Measurements from ENCODE around the gene PTPRN2.
"Not testable (repeated sequence)": the region's sequence is repeated elsewhere in the genome, so short reads cannot be mapped to it uniquely, and the experiment has no call there.

PTPRN2 gene

DNA sequence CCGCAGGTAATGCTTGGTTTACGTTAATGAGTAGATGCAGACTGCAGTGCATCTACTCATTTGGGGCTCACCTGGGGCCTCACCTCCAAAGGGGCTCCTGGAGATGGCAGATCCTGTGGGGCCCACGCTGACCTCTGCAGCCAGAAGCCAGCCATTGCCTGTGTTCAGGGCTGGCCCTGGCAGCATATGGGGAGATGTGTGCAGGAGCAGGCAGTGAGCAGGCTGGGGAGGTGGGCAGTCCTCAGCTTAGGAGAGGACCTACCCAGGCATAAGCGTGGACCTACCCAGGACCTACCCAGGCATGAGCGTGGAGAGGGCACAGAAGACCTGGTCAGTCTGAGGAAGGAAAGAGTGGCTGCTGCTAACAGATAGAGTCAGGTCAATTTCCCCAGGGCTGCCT is 178.5 kb downstream of the PTPRN2 start:
- Histone ChIP-seq H3K36me3 (ENCODE audit: control insufficient read depth, insufficient read depth, low read length) (no peaks in the 10 kb centered on the region), H3K27me3 (ENCODE audit: control insufficient read depth, insufficient read depth, low read length) (no peaks in the 10 kb centered on the region), H3K4me1 (ENCODE audit: control insufficient read depth, insufficient read depth, low read length) (no peaks in the 10 kb centered on the region), H3K27ac (ENCODE audit: low read depth, low read length) (no peak overlapping the region), H3K9ac (ENCODE audit: low read length) (no peak overlapping the region), H3K4me3 (ENCODE audit: low read length) (no peak overlapping the region)

GRCh38 chr7:158408318-158408920 is 179.2 kb downstream of the PTPRN2 start:
- Histone ChIP-seq H3K27me3 (ENCODE audit: control insufficient read depth, insufficient read depth, low read length) (no peaks in the 10 kb centered on the region), H3K4me3 (ENCODE audit: low read length) (no peak overlapping the region), H3K9ac (ENCODE audit: low read length) (no peak overlapping the region), H3K27ac (ENCODE audit: low read depth, low read length) (no peak overlapping the region), H3K4me1 (ENCODE audit: control insufficient read depth, insufficient read depth, low read length) (no peaks in the 10 kb centered on the region), H3K36me3 (ENCODE audit: control insufficient read depth, insufficient read depth, low read length) (no peaks in the 10 kb centered on the region)

- no peak overlapping the region for H3K4me3 ChIP-seq (ENCODE audit: low read length)
- H3K36me3 ChIP-seq (ENCODE audit: control insufficient read depth, insufficient read depth, low read length): no peaks in the 10 kb centered on the region
- no peak overlapping the region for H3K27ac ChIP-seq (ENCODE audit: low read depth, low read length)
- H3K27me3 ChIP-seq (ENCODE audit: control insufficient read depth, insufficient read depth, low read length): no peaks in the 10 kb centered on the region
- no peak overlapping the region for H3K9ac ChIP-seq (ENCODE audit: low read length)
- H3K4me1 ChIP-seq (ENCODE audit: control insufficient read depth, insufficient read depth, low read length): no peaks in the 10 kb centered on the region
Observed at GRCh38 chr7:158407581-158408317, 179.9 kb downstream of the PTPRN2 start.

DNA sequence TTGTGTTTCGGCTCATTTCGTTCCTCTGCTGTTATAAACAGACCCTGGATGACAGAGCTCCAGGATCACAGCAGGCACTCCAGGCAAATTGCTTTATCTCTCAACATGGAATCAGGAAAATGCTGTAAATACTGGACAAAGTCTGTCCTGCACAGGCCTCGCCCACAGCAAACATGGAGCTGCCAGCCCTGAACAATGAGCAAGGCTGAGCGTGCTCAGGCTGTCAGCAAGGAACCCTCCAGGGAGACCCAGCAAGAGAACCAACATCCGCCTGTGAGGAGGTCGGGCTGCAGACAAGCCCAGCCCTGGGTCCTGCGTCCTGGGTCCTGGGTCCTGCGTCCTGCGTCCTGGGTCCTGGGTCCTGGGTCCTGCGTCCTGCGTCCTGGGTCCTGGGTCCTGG is 180.8 kb downstream of the PTPRN2 start:
- Histone ChIP-seq H3K9ac (ENCODE audit: low read length) (no peak overlapping the region), H3K27ac (ENCODE audit: low read depth, low read length) (no peak overlapping the region), H3K36me3 (ENCODE audit: control insufficient read depth, insufficient read depth, low read length) (no peaks in the 10 kb centered on the region), H3K4me3 (ENCODE audit: low read length) (no peak overlapping the region), H3K27me3 (ENCODE audit: control insufficient read depth, insufficient read depth, low read length) (no peaks in the 10 kb centered on the region), H3K4me1 (ENCODE audit: control insufficient read depth, insufficient read depth, low read length) (no peaks in the 10 kb centered on the region)

GRCh38 chr7:158406364-158406763 is 181.3 kb downstream of the PTPRN2 start:
- H3K27me3 ChIP-seq (ENCODE audit: control insufficient read depth, insufficient read depth, low read length): no peaks in the 10 kb centered on the region
- no peak overlapping the region for H3K4me3 ChIP-seq (ENCODE audit: low read length)
- H3K4me1 ChIP-seq (ENCODE audit: control insufficient read depth, insufficient read depth, low read length): no peaks in the 10 kb centered on the region
- H3K9ac ChIP-seq (ENCODE audit: low read length): no peak overlapping the region
- no peaks in the 10 kb centered on the region for H3K36me3 ChIP-seq (ENCODE audit: control insufficient read depth, insufficient read depth, low read length)
- H3K27ac ChIP-seq (ENCODE audit: low read depth, low read length): no peak overlapping the region

DNA sequence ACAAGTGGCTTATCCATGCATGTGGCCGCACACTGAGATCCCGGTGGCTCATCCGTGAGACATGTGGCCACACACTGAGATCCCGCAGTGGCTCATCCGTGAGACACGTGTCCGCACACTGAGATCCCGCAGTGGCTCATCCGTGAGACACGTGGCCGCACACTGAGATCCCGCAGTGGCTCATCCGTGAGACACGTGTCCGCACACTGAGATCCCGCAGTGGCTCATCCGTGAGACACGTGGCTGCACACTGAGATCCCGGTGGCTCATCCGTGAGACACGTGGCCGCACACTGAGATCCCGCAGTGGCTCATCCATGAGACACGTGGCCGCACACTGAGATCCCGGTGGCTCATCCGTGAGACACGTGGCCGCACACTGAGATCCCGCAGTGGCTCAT is 181.9 kb downstream of the PTPRN2 start:
- H3K36me3 ChIP-seq (ENCODE audit: control insufficient read depth, insufficient read depth, low read length); H3K27me3 ChIP-seq (ENCODE audit: control insufficient read depth, insufficient read depth, low read length); H3K4me3 ChIP-seq (ENCODE audit: low read length); H3K27ac ChIP-seq (ENCODE audit: low read depth, low read length); H3K4me1 ChIP-seq (ENCODE audit: control insufficient read depth, insufficient read depth, low read length); H3K9ac ChIP-seq (ENCODE audit: low read length): not testable (repeated sequence)

DNA sequence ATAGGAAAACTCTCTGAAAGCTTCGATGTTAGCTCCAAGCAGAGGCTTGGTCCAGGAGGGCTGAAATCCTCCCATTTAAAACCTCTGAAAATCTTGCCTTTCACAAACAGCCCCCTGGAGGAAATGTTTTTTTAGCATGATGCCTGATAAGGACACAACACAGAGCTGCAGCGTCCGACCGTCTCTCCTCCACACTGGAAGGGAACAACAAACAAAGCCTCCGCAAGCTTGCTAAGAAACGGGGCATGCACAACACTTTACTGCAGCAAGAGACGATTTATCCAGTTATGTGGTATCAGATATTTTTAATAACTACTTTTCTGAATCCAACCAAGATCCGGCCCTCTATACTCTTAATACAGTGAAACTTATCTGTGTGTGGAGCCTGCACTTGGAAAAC is 182.3 kb downstream of the PTPRN2 start:
- H3K4me1 ChIP-seq (ENCODE audit: control insufficient read depth, insufficient read depth, low read length): no peaks in the 10 kb centered on the region
- no peak overlapping the region for H3K9ac ChIP-seq (ENCODE audit: low read length)
- H3K27ac ChIP-seq (ENCODE audit: low read depth, low read length): no peak overlapping the region
- no peaks in the 10 kb centered on the region for H3K27me3 ChIP-seq (ENCODE audit: control insufficient read depth, insufficient read depth, low read length)
- H3K36me3 ChIP-seq (ENCODE audit: control insufficient read depth, insufficient read depth, low read length): no peaks in the 10 kb centered on the region
- no peak overlapping the region for H3K4me3 ChIP-seq (ENCODE audit: low read length)

GRCh38 chr7:158404031-158404761 is 183.4 kb downstream of the PTPRN2 start:
- Histone ChIP-seq H3K27me3 (ENCODE audit: control insufficient read depth, insufficient read depth, low read length) (no peaks in the 10 kb centered on the region), H3K27ac (ENCODE audit: low read depth, low read length) (no peak overlapping the region), H3K9ac (ENCODE audit: low read length) (no peak overlapping the region), H3K4me3 (ENCODE audit: low read length) (no peak overlapping the region), H3K36me3 (ENCODE audit: control insufficient read depth, insufficient read depth, low read length) (no peaks in the 10 kb centered on the region), H3K4me1 (ENCODE audit: control insufficient read depth, insufficient read depth, low read length) (no peaks in the 10 kb centered on the region)

GRCh38 chr7:158403013-158403821 is 184.4 kb downstream of the PTPRN2 start:
- H3K9ac ChIP-seq (ENCODE audit: low read length): no peak overlapping the region
- no peak overlapping the region for H3K4me3 ChIP-seq (ENCODE audit: low read length)
- no peaks in the 10 kb centered on the region for H3K36me3 ChIP-seq (ENCODE audit: control insufficient read depth, insufficient read depth, low read length)
- H3K27me3 ChIP-seq (ENCODE audit: control insufficient read depth, insufficient read depth, low read length): no peaks in the 10 kb centered on the region
- H3K27ac ChIP-seq (ENCODE audit: low read depth, low read length): no peak overlapping the region
- no peaks in the 10 kb centered on the region for H3K4me1 ChIP-seq (ENCODE audit: control insufficient read depth, insufficient read depth, low read length)

DNA sequence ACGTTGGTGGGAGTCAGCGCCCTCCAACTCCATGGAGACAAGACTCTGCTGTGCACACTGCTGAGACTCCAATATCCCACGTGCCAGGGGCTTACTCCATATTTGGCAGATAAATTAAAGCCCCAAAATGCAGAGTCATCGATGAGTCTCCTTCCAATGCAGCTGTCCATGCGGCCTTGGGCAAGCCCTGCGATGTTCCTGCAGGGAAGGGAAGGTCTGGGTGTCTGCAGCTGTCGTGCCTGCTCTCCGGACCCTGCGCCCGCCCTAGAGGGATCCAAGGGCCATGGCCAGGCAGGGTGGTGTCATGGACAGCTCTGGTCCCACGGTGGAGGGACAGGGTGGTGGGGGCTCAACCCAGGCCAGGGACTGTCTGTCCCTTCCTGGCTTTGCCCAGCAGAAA is 185.2 kb downstream of the PTPRN2 start:
- no peak overlapping the region for H3K27ac ChIP-seq (ENCODE audit: low read depth, low read length)
- H3K9ac ChIP-seq (ENCODE audit: low read length): no peak overlapping the region
- no peaks in the 10 kb centered on the region for H3K36me3 ChIP-seq (ENCODE audit: control insufficient read depth, insufficient read depth, low read length)
- no peaks in the 10 kb centered on the region for H3K4me1 ChIP-seq (ENCODE audit: control insufficient read depth, insufficient read depth, low read length)
- no peak overlapping the region for H3K4me3 ChIP-seq (ENCODE audit: low read length)
- H3K27me3 ChIP-seq (ENCODE audit: control insufficient read depth, insufficient read depth, low read length): no peaks in the 10 kb centered on the region

DNA sequence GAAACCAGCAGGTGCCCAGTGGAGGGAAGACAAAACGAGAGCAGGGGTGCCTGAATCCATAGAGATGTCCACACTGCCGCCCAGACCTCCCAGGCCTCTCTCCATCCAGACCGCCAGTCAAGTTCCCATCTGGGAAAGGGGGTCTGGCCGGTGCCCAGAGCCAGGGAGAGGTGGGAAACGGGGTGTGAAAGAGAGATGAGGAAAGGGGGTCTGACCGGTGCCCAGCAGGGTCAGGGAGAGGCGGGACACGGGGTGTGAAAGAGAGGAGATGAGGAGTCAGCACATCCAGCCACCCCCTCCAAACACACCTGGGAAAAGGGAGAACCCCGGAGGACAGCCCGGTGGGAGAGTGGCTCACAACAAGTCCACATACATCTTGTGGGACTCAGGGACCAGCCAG is 185.8 kb downstream of the PTPRN2 start:
- Histone ChIP-seq H3K36me3 (ENCODE audit: control insufficient read depth, insufficient read depth, low read length) (no peaks in the 10 kb centered on the region), H3K4me3 (ENCODE audit: low read length) (no peak overlapping the region), H3K9ac (ENCODE audit: low read length) (no peak overlapping the region), H3K4me1 (ENCODE audit: control insufficient read depth, insufficient read depth, low read length) (no peaks in the 10 kb centered on the region), H3K27me3 (ENCODE audit: control insufficient read depth, insufficient read depth, low read length) (no peaks in the 10 kb centered on the region), H3K27ac (ENCODE audit: low read depth, low read length) (no peak overlapping the region)

GRCh38 chr7:158401295-158401694 is 186.3 kb downstream of the PTPRN2 start:
- Histone ChIP-seq H3K27ac (ENCODE audit: low read depth, low read length) (no peak overlapping the region), H3K27me3 (ENCODE audit: control insufficient read depth, insufficient read depth, low read length) (no peaks in the 10 kb centered on the region), H3K4me3 (ENCODE audit: low read length) (no peak overlapping the region), H3K9ac (ENCODE audit: low read length) (no peak overlapping the region), H3K36me3 (ENCODE audit: control insufficient read depth, insufficient read depth, low read length) (no peaks in the 10 kb centered on the region), H3K4me1 (ENCODE audit: control insufficient read depth, insufficient read depth, low read length) (no peaks in the 10 kb centered on the region)
